Smooth muscle cell of trachea (primary cell): ENCODE results near the gene TNFAIP8. TPM values are rescaled to one million over a fixed set of nuclear protein-coding genes. Genes with fewer than 3 reads are reported as not detected.

Source experiments
- total RNA-seq: library from RNA; depleted of rRNA; stranded (reverse); fragments of >200 nt; gene quantifications from 2 replicates; pipeline ENCODE4 v1.2.1, GENCODE V29; 2014

Gene TNFAIP8
- total RNA-seq: 28.4 and 49.6 TPM in 2 replicates

DNA sequence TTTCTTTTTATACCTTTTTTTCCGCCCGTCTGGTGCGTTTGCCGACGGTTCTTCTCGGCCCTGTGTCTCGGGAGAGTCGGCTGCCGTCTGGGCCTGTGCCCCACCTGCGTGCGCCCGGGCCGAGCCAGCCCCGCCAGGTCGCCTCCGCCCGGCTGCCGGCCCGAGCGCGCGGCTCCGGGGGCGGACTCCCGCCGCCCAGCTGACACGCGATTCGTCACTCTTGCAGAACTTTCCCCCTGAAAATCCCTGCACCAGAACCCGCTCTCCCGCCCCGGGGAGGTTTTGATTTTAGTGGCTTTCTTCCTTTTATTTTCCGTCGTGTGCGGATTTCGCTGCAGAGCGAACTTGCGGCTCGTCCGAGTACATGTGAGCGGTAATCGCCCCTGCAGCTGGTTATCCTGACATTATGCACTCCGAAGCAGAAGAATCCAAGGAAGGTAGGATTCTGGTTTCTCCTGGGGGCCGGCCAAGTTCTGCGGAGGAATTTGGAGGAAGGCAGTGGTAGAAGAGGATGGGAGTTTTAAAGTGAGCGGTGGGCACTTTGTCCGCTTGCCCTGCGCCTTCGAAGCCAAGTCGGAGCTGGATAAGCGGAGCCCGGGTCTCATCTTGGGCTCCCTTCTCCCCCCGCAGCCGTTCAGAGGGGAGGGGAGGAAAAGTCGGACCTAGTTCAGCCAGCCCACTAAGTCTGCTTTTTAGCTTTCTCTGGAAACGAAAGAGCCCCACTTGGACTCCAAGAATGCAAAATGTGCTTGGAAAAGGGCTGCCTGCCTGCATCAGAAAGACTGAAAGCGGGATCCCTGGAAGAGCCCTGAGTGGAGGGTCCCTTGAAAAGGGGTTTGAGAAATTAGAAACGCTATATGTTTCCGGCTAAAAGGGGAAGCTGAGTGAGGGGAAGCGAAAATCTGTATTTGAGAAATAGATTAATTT, at the start of gene TNFAIP8:
Gene TNFAIP8 (plus strand): TSS at position 335 of the 927 bp plus-strand sequence. CDS start 72 bp downstream, at position 407.

Other genes with a start within 250 kb of the TNFAIP8 start
- gene HSD17B4, start 96.5 kb downstream of the TNFAIP8 start, total RNA-seq: 227 and 229 TPM in 2 replicates